ENCODE measurements around the gene SNX13.

SNX13 gene

DNA sequence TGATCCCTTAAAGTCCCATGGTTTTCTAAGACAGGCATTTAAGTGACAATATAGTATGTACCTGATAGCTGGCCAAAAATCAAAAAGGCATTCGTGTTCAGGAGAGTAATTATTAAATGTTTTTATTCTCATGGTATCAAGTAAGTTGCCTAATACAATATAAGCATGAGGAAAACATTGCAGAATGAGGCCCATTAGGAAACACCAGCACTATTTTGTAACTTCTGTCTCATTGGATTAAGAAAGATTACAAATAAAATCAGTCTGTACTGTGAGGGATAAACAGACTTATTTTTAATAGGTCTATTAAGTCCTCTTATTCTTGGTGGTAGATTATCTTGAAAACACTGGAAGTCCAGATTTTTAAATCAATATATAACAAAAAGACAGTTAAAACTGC is 110.1 kb downstream of the SNX13 start:
- Histone ChIP-seq H3K27me3 (ENCODE audit: insufficient read depth, poor library complexity, severe bottlenecking) (no peaks in the 10 kb centered on the region), H3K27ac (replicated peaks) (no peak overlapping the region), H3K4me3 (replicated peaks; ENCODE audit: insufficient read depth, low read length) (no peak overlapping the region)
- DNase-seq (ENCODE audit: low read depth in 1 of 2, low spot score in 1 of 2): peak; percentile 28 to 44
- TF ChIP-seq, protein P1, sequence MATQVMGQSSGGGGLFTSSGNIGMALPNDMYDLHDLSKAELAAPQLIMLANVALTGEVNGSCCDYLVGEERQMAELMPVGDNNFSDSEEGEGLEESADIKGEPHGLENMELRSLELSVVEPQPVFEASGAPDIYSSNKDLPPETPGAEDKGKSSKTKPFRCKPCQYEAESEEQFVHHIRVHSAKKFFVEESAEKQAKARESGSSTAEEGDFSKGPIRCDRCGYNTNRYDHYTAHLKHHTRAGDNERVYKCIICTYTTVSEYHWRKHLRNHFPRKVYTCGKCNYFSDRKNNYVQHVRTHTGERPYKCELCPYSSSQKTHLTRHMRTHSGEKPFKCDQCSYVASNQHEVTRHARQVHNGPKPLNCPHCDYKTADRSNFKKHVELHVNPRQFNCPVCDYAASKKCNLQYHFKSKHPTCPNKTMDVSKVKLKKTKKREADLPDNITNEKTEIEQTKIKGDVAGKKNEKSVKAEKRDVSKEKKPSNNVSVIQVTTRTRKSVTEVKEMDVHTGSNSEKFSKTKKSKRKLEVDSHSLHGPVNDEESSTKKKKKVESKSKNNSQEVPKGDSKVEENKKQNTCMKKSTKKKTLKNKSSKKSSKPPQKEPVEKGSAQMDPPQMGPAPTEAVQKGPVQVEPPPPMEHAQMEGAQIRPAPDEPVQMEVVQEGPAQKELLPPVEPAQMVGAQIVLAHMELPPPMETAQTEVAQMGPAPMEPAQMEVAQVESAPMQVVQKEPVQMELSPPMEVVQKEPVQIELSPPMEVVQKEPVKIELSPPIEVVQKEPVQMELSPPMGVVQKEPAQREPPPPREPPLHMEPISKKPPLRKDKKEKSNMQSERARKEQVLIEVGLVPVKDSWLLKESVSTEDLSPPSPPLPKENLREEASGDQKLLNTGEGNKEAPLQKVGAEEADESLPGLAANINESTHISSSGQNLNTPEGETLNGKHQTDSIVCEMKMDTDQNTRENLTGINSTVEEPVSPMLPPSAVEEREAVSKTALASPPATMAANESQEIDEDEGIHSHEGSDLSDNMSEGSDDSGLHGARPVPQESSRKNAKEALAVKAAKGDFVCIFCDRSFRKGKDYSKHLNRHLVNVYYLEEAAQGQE (IDR thresholded peaks at IDR 0.05; ENCODE audit: insufficient replicate concordance, low read depth): peak; percentile 32
- TF ChIP-seq, protein P2, sequence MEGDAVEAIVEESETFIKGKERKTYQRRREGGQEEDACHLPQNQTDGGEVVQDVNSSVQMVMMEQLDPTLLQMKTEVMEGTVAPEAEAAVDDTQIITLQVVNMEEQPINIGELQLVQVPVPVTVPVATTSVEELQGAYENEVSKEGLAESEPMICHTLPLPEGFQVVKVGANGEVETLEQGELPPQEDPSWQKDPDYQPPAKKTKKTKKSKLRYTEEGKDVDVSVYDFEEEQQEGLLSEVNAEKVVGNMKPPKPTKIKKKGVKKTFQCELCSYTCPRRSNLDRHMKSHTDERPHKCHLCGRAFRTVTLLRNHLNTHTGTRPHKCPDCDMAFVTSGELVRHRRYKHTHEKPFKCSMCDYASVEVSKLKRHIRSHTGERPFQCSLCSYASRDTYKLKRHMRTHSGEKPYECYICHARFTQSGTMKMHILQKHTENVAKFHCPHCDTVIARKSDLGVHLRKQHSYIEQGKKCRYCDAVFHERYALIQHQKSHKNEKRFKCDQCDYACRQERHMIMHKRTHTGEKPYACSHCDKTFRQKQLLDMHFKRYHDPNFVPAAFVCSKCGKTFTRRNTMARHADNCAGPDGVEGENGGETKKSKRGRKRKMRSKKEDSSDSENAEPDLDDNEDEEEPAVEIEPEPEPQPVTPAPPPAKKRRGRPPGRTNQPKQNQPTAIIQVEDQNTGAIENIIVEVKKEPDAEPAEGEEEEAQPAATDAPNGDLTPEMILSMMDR (IDR thresholded peaks at IDR 0.05; ENCODE audit: insufficient read depth, low read length): no peak
- no peak for TF ChIP-seq POLR2AphosphoS5 (IDR thresholded peaks at IDR 0.05; ENCODE audit: low read depth)
- TF ChIP-seq SPI1 (IDR thresholded peaks at IDR 0.05; ENCODE audit: borderline replicate concordance, low read depth): no peak

DNA sequence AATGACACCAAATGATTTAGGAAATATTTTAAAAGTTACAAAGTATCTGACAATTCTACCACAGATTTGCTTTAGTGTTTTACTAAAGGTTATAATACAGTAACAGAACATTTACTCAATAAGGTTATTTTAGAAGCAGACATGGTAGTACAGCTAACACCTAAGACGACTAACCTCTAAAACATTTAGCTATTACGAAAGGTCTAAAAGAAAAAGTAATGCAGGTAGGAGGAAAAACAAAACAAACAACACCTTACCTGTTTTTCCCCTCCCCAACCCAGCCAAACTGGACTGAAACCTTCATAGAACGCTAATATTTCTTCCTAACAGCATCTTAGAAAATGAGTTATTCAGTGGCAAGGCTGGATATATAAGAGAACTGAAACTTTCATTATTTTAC is 111.3 kb downstream of the SNX13 start:
- Histone ChIP-seq H3K27ac (replicated peaks) (no peak overlapping the region), H3K27me3 (ENCODE audit: insufficient read depth, poor library complexity, severe bottlenecking) (no peaks in the 10 kb centered on the region), H3K4me3 (replicated peaks; ENCODE audit: insufficient read depth, low read length) (no peak overlapping the region)
- no peak for DNase-seq (ENCODE audit: low read depth in 1 of 2, low spot score in 1 of 2)
- TF ChIP-seq, protein P1 (IDR thresholded peaks at IDR 0.05; ENCODE audit: insufficient replicate concordance, low read depth): no peak
- no peak for TF ChIP-seq GABPA (IDR thresholded peaks at IDR 0.05; ENCODE audit: low read depth)
- TF ChIP-seq POLR2AphosphoS5 (IDR thresholded peaks at IDR 0.05; ENCODE audit: low read depth): no peak
- no peak for TF ChIP-seq SPI1 (IDR thresholded peaks at IDR 0.05; ENCODE audit: borderline replicate concordance, low read depth)
- TF ChIP-seq, protein P2 (IDR thresholded peaks at IDR 0.05; ENCODE audit: insufficient read depth, low read length): no peak

DNA sequence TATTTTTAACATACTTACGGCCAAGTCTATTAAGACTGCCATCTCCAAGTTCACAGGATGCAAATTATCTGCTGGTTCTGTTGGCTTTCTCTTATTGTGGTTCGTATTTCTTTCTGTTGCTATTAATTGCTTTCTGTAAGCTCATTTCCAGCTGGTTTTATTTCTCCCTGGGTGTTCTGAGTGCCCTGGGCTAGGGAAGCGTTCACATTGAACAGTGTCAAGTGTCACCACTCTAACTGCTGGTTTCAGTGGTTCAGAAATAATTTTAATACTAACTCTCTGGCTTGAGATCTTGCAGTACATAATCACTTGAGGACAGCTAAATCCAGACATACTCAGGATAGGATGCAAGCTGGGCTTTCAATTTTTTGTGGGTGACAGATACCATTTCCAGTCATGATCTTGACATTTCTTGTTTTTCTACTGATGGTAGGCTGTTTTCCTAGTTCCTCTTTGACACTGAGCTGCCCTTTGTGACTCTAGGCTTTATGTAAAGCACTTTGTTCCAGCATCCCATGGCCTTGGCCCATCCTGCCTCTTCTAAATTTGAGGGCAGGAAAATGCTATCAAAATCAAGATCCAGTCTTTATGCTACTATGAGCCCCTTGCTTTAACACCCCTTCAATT is 117.6 kb downstream of the SNX13 start:
- TF ChIP-seq SPI1 (IDR thresholded peaks at IDR 0.05; ENCODE audit: borderline replicate concordance, low read depth) (no peak), GABPA (IDR thresholded peaks at IDR 0.05; ENCODE audit: low read depth) (no peak), POLR2AphosphoS5 (IDR thresholded peaks at IDR 0.05; ENCODE audit: low read depth) (no peak)
- TF ChIP-seq, protein P2 (IDR thresholded peaks at IDR 0.05; ENCODE audit: insufficient read depth, low read length): no peak
- TF ChIP-seq, protein P1 (IDR thresholded peaks at IDR 0.05; ENCODE audit: insufficient replicate concordance, low read depth): no peak
- no peak overlapping the region for H3K4me3 ChIP-seq (replicated peaks; ENCODE audit: insufficient read depth, low read length)
- H3K27me3 ChIP-seq (ENCODE audit: insufficient read depth, poor library complexity, severe bottlenecking): no peaks in the 10 kb centered on the region
- no peak for DNase-seq (ENCODE audit: low read depth in 1 of 2, low spot score in 1 of 2)
- H3K27ac ChIP-seq (replicated peaks): no peak overlapping the region

Measured in HL-60 (cell line).